Panc1 (cell line): ENCODE data around the gene SLC7A6.

Experiments
- POLR2AphosphoS5 ChIP-seq: IDR thresholded peaks from 2 replicates; pipeline ENCODE4 v1.6.1; 2012; ENCODE audit warnings: mild to moderate bottlenecking, low read depth, low read length, moderate library complexity
- SIN3A ChIP-seq: IDR thresholded peaks from 2 replicates; pipeline ENCODE4 v1.6.1; 2012; ENCODE audit warnings: low read depth, mild to moderate bottlenecking, low read length, moderate library complexity, borderline replicate concordance; ENCODE audit not compliant: insufficient read depth
- TCF7L2 ChIP-seq: IDR thresholded peaks from 2 replicates; pipeline ENCODE4 v1.6.1; 2011; ENCODE audit warnings: mild to moderate bottlenecking, low read depth, low read length, inconsistent platforms
- TF ChIP-seq, protein P1 (sequence below): fragments of 450-650 bp; IDR thresholded peaks from 2 replicates; pipeline ENCODE4 v1.5.1; 2017; ENCODE audit warnings: mild to moderate bottlenecking
- TF ChIP-seq, protein P2 (sequence below), 2 experiments: IDR thresholded peaks; 2 replicates each; pipeline ENCODE4 v1.6.1; 2011 to 2012; ENCODE audit warnings: low read depth in 2 of 2, control low read depth in 1 of 2, low read length in 1 of 2, mild to moderate bottlenecking in 1 of 2, moderate library complexity in 1 of 2; ENCODE audit not compliant: insufficient read depth in 1 of 2

DNA sequence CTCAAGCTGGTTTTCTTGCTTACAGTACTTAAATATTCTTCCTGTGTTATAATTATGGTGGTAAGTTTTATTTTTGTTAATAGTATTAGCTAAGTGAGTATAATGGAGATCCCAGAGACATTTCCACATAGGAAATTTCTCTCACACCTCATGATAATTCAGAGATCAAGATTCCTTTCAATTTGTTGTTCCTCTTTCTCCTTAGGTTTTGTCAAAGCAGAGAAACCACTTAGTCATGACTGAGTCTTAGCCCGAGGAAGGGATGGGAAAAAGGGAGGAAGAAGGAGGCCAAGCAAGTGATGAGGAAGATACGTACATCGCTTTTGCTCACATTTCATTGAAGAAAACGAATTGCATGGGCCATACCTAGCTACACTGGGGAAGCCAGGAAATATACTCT lies 46.8 kb upstream of the SLC7A6 start:
- TF ChIP-seq, protein P1, sequence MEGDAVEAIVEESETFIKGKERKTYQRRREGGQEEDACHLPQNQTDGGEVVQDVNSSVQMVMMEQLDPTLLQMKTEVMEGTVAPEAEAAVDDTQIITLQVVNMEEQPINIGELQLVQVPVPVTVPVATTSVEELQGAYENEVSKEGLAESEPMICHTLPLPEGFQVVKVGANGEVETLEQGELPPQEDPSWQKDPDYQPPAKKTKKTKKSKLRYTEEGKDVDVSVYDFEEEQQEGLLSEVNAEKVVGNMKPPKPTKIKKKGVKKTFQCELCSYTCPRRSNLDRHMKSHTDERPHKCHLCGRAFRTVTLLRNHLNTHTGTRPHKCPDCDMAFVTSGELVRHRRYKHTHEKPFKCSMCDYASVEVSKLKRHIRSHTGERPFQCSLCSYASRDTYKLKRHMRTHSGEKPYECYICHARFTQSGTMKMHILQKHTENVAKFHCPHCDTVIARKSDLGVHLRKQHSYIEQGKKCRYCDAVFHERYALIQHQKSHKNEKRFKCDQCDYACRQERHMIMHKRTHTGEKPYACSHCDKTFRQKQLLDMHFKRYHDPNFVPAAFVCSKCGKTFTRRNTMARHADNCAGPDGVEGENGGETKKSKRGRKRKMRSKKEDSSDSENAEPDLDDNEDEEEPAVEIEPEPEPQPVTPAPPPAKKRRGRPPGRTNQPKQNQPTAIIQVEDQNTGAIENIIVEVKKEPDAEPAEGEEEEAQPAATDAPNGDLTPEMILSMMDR, result no peak
- TF ChIP-seq TCF7L2, result no peak
- TF ChIP-seq, protein P2, sequence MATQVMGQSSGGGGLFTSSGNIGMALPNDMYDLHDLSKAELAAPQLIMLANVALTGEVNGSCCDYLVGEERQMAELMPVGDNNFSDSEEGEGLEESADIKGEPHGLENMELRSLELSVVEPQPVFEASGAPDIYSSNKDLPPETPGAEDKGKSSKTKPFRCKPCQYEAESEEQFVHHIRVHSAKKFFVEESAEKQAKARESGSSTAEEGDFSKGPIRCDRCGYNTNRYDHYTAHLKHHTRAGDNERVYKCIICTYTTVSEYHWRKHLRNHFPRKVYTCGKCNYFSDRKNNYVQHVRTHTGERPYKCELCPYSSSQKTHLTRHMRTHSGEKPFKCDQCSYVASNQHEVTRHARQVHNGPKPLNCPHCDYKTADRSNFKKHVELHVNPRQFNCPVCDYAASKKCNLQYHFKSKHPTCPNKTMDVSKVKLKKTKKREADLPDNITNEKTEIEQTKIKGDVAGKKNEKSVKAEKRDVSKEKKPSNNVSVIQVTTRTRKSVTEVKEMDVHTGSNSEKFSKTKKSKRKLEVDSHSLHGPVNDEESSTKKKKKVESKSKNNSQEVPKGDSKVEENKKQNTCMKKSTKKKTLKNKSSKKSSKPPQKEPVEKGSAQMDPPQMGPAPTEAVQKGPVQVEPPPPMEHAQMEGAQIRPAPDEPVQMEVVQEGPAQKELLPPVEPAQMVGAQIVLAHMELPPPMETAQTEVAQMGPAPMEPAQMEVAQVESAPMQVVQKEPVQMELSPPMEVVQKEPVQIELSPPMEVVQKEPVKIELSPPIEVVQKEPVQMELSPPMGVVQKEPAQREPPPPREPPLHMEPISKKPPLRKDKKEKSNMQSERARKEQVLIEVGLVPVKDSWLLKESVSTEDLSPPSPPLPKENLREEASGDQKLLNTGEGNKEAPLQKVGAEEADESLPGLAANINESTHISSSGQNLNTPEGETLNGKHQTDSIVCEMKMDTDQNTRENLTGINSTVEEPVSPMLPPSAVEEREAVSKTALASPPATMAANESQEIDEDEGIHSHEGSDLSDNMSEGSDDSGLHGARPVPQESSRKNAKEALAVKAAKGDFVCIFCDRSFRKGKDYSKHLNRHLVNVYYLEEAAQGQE (IDR thresholded peaks at IDR 0.05; ENCODE audit: insufficient read depth in 1 of 2, low read depth in 2 of 2, low read length in 1 of 2), result no peak
- no peak for TF ChIP-seq POLR2AphosphoS5
- no peak for TF ChIP-seq SIN3A
